ENCODE data around the gene PILRA.
"Not testable (repeated sequence)": the region's sequence is repeated elsewhere in the genome, so short reads cannot be mapped to it uniquely, and the experiment has no call there.

The PILRA gene

GRCh38 chr7:100380196-100380595 lies 6.9 kb downstream of the PILRA start:
- peak; percentile 42 for DNase-seq (ENCODE audit: low spot score)

- DNase-seq (ENCODE audit: low spot score) = not testable (repeated sequence)
Observed at GRCh38 chr7:100381531-100382233, 8.4 kb downstream of the PILRA start.

DNA sequence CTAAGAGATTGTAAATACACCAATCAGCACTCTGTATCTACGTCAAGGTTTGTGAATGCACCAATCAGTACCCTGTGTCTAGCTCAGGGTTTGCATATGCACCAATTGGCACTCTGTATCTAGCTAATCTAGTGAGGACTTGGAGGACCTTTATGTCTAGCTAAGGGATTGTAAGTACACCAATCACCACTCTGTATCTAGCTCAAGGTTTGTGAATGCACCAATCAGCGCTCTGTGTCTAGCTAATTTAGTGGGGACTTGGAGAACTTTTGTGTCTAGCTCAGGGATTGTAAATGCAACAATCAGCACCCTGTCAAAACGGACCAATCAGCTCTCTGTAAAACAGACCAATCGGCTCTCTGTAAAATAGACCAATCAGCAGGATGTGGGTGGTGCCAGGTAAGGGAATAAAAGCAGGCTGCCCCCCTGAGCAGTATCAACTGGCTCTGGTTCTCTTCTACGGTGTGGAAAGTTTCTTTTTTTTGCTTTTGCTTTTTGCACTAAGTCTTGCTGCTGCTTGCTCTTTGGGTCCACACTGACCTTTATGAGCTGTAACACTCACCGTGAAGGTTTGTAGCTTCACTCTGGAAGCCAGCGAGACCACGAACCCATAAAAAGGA lies 9.1 kb downstream of the PILRA start:
- not testable (repeated sequence) for DNase-seq (ENCODE audit: low spot score)

- peak; percentile 11 for DNase-seq (ENCODE audit: low spot score)
Observed at GRCh38 chr7:100384628-100385294, 11.5 kb downstream of the PILRA start.

- no peak for DNase-seq (ENCODE audit: low spot score)
Observed at GRCh38 chr7:100386940-100387339, 13.7 kb downstream of the PILRA start.

DNA sequence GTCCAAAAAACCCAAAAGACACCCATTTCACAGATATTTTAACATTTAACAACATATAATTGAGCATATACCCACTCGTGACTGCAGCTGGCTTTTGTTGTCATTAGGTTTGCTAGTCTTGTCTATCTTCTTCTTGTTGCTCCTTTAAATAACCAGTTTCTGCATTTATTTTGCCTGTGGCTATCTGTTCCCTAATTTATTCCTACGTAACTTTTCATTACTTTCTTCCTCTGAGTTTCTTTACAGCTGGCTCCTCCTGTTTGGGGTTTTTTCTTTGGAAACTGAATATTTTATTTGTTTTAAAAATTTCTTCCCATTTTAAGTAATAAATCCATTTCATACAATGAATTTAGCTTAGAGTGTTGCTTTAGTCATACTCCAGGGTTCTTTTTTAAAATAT lies 14.4 kb downstream of the PILRA start:
- DNase-seq (ENCODE audit: low spot score) = no peak

- no peak for DNase-seq (ENCODE audit: low spot score)
Observed at GRCh38 chr7:100389437-100390088, 16.3 kb downstream of the PILRA start.

GRCh38 chr7:100390286-100391009 lies 17.2 kb downstream of the PILRA start:
- DNase-seq (ENCODE audit: low spot score) = no peak

GRCh38 chr7:100393233-100393905 lies 20.1 kb downstream of the PILRA start:
- no peak for DNase-seq (ENCODE audit: low spot score)

GRCh38 chr7:100394077-100394476 lies 20.8 kb downstream of the PILRA start:
- DNase-seq (ENCODE audit: low spot score) = no peak

GRCh38 chr7:100396421-100396982 lies 23.2 kb downstream of the PILRA start:
- DNase-seq (ENCODE audit: low spot score) = no peak

- no peak for DNase-seq (ENCODE audit: low spot score)
Observed at GRCh38 chr7:100397315-100398081, 24.2 kb downstream of the PILRA start.

DNA sequence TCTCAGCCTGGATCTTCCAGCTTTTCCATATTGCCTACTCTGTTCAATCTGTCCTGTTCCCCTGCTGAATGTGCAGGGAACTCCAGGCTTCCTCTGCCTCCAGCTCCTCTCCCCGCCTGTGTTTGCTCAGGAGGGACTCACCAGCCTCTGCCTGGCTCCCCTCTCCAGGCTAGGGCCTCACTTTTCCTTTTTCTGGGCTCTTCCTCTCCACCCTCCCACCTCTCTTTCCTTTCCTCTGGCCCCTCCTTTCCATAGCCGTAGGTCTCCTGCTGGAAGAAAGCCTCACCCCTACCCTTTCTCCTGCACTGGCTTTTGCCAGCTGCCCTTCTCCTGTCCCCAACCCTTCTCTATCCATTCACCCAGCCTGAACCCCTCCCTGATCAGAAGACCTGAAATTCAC lies 25.0 kb downstream of the PILRA start:
- no peak for DNase-seq (ENCODE audit: low spot score)

- DNase-seq (ENCODE audit: low spot score) = no peak
Observed at GRCh38 chr7:100400041-100400440, 26.8 kb downstream of the PILRA start.

GRCh38 chr7:100400656-100401055 lies 27.4 kb downstream of the PILRA start:
- no peak for DNase-seq (ENCODE audit: low spot score)

DNA sequence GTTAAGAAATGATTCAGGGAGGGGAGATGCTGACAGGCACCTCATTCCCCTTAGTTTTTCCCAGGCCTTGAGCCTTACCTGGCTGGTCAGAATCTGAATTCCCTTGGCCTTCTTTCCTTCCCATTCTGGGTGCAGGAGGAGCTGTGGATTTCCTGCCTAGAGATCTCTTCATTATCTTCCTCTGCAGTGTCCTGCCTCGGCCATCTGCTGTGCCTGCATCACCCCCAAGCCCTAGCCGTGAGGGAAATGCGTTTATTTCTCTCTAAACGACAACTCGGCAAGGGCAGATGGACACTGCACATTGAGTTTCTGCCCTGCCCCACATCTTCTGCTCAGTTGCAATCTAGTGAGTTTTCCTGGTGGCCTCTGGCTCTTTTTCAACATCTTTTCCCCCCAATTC lies 28.5 kb downstream of the PILRA start:
- DNase-seq (ENCODE audit: low spot score) = no peak

DNA sequence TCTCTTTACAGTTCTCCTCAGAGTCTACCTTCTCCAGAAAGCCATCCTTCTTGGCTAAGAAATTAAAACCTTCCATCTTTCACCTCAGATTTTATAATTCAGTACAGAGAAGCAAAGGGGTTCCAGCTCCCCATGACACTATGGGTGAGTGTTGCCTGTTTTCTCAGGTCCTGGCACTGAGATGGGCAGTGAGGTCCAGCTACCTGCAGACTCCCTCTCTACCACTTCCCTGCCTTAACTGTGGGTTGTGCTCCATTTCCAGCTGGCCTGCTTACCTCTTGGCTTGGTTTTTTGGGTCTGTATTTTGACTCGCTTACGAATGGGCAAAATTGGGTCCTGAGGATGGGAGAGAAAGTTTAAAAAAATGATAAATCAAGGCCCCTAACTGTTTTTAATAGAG lies 29.0 kb downstream of the PILRA start:
- no peak for DNase-seq (ENCODE audit: low spot score)

GRCh38 chr7:100406767-100407166 lies 33.5 kb downstream of the PILRA start:
- no peak for DNase-seq (ENCODE audit: low spot score)

GRCh38 chr7:100407285-100408180 lies 34.2 kb downstream of the PILRA start:
- peak; percentile 65 for DNase-seq (ENCODE audit: low spot score)
